ENCODE results near the gene UCK1. TPM values are rescaled to one million over a fixed set of nuclear protein-coding genes. Genes with fewer than 3 reads are reported as not detected.

Gene UCK1
- polyA plus RNA-seq, 2 of the 4 experiments (the other 2 are of a cell fraction): 18.0 to 26.5 TPM

DNA sequence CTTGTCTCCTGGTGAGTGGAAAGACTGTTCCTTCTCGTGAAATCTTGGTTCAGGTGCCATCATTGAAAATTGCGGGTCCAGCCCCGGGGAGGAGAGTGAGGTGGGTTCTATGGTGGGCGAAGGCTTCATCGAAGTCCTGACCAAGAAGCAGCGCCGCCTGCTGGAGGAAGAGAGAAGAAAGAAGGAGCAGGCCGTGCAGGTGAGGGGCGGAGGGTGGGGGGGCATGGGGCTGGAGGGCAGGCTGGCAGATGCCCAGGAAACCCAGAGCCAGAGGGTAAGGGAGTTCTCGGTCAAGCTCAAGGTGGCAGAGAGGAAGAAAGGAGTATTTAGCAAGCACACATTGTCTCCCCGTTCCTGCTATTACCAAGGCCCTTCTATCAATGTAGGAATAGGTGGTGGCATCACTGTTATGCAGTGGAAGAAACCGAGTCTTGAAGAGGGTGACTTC is 52.6 kb downstream of the UCK1 start:
- ChIA-PET POLR2A (no interaction called here), CTCF (interaction anchor here (0.7 to 5.8 kb wide), 27 partner anchors 9 to 468 kb away, joined by 3 to 48 read pairs (median 5); no protein-coding TSS in a partner anchor)
- Histone ChIP-seq H3K9me3 (no peaks in the 10 kb centered on the region), H3K4me3 (no peak overlapping the region), H3K27ac (no peak overlapping the region), H3K4me2 (no peak overlapping the region), H3K4me1 (0 out of 3 replicates have a peak, but pooled peaks cover under 1% of the 10 kb centered on the region)
- no peak for TF ChIP-seq FOSB (CRISPR knock-in tag; IDR thresholded peaks at IDR 0.05)
- no peak for TF ChIP-seq SREBF2 (IDR thresholded peaks at IDR 0.05)
- TF ChIP-seq HOXB5 (CRISPR knock-in tag; IDR thresholded peaks at IDR 0.05): no peak
- TF ChIP-seq RARB (CRISPR knock-in tag; IDR thresholded peaks at IDR 0.05): no peak
- TF ChIP-seq SMC3 (IDR thresholded peaks at IDR 0.05): peak; percentile 58
- no peak for TF ChIP-seq MYC (IDR thresholded peaks at IDR 0.05; ENCODE audit: borderline replicate concordance, low read length)
- TF ChIP-seq, protein P1, sequence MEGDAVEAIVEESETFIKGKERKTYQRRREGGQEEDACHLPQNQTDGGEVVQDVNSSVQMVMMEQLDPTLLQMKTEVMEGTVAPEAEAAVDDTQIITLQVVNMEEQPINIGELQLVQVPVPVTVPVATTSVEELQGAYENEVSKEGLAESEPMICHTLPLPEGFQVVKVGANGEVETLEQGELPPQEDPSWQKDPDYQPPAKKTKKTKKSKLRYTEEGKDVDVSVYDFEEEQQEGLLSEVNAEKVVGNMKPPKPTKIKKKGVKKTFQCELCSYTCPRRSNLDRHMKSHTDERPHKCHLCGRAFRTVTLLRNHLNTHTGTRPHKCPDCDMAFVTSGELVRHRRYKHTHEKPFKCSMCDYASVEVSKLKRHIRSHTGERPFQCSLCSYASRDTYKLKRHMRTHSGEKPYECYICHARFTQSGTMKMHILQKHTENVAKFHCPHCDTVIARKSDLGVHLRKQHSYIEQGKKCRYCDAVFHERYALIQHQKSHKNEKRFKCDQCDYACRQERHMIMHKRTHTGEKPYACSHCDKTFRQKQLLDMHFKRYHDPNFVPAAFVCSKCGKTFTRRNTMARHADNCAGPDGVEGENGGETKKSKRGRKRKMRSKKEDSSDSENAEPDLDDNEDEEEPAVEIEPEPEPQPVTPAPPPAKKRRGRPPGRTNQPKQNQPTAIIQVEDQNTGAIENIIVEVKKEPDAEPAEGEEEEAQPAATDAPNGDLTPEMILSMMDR (IDR thresholded peaks at IDR 0.05): peak; percentile 73
- no peak for TF ChIP-seq HOXA7 (CRISPR knock-in tag; IDR thresholded peaks at IDR 0.05)
- TF ChIP-seq PHF8 (IDR thresholded peaks at IDR 0.05; ENCODE audit: borderline replicate concordance, low read depth): no peak
- no peak for TF ChIP-seq BHLHE40 (IDR thresholded peaks at IDR 0.05; ENCODE audit: low read depth, low read length)
- TF ChIP-seq MAFK (IDR thresholded peaks at IDR 0.05; ENCODE audit: partially characterized antibody): no peak
- peak; percentile 40 to 52 for TF ChIP-seq RAD21 (conservative IDR thresholded peaks at IDR 0.05 in 1 of 2, IDR thresholded peaks at IDR 0.05 in 1 of 2)
- TF ChIP-seq ZFP36 (IDR thresholded peaks at IDR 0.05; ENCODE audit: borderline replicate concordance, partially characterized antibody): no peak
- DNase-seq (ENCODE audit: low read depth in 1 of 2, low spot score in 1 of 2) (peak; percentile 34 to 49), FAIRE-seq (no peak), ATAC-seq (peak in 1 of 2 experiments; percentile 70; a peak in 3 of 6 replicates)
- WGBS (ENCODE audit: missing lambda C conversion rate): 57% methylated on average over 11 of the region's 12 CpGs

DNA sequence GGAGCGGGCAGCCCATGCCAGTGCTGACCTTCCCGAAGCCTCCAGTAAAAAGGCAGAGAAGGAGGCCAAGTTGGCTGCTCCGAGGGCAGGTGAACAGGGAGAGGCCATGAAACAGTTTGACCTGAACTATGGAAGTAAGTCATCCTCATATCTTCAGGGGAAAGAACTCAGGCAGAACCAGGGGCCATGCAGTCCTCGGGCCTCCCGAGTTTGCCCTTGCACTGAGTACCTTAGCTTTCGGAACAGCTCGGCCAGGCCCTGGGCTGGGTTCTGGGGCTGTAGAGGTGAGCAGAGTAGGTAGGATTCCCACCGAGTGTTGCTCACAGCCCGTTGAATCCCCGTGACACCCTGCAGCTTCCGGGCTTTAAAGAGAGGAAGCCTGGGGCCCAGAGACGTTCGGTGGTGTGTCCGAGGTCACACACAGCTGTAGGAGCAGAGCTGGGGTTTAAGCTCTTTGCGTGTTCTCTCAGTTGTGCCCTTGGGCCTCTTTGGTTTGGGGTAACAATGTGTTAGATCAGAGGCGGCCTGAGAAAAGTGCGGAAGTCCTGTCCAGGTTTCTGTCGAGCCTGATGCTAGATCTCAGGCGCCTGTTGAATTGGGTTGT is 53.1 kb downstream of the UCK1 start:
- FAIRE-seq: no peak
- POLR2A ChIA-PET: no interaction called here
- H3K4me2 ChIP-seq: no peak overlapping the region
- H3K9me3 ChIP-seq: no peaks in the 10 kb centered on the region
- H3K4me1 ChIP-seq: peaks cover 6% of the 10 kb centered on the region; the same call in 2 of the 3 replicates
- no peak overlapping the region for H3K4me3 ChIP-seq
- no peak for DNase-seq (ENCODE audit: low read depth in 1 of 2, low spot score in 1 of 2)
- 88% methylated on average over 19 of the region's 19 CpGs for WGBS (ENCODE audit: missing lambda C conversion rate)
- peak in 1 of 2 experiments; percentile 9; a peak in 3 of 6 replicates for ATAC-seq
- H3K27ac ChIP-seq: no peak overlapping the region
- no peak for TF ChIP-seq ZNF302 (CRISPR knock-in tag; IDR thresholded peaks at IDR 0.05)
- no peak for TF ChIP-seq FOSL2 (IDR thresholded peaks at IDR 0.05)
- no peak for TF ChIP-seq FOSL2 (CRISPR knock-in tag; IDR thresholded peaks at IDR 0.05)
- no peak for TF ChIP-seq RAD21 (conservative IDR thresholded peaks at IDR 0.05 in 1 of 2, IDR thresholded peaks at IDR 0.05 in 1 of 2)
- TF ChIP-seq CBX2 (IDR thresholded peaks at IDR 0.05; ENCODE audit: borderline replicate concordance, low read depth): no peak
- no peak for TF ChIP-seq CEBPB (IDR thresholded peaks at IDR 0.05)
- TF ChIP-seq, protein P2, sequence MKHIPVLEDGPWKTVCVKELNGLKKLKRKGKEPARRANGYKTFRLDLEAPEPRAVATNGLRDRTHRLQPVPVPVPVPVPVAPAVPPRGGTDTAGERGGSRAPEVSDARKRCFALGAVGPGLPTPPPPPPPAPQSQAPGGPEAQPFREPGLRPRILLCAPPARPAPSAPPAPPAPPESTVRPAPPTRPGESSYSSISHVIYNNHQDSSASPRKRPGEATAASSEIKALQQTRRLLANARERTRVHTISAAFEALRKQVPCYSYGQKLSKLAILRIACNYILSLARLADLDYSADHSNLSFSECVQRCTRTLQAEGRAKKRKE (CRISPR knock-in tag; IDR thresholded peaks at IDR 0.05; ENCODE audit: low read depth): no peak
- no peak for TF ChIP-seq RARB (CRISPR knock-in tag; IDR thresholded peaks at IDR 0.05)
- TF ChIP-seq, protein P3, sequence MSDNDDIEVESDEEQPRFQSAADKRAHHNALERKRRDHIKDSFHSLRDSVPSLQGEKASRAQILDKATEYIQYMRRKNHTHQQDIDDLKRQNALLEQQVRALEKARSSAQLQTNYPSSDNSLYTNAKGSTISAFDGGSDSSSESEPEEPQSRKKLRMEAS (IDR thresholded peaks at IDR 0.05): no peak
- no peak for TF ChIP-seq CHD4 (IDR thresholded peaks at IDR 0.05; ENCODE audit: borderline replicate concordance)
- no peak for TF ChIP-seq MAFK (IDR thresholded peaks at IDR 0.05; ENCODE audit: partially characterized antibody)
- CTCF ChIA-PET: interaction anchor here (0.6 to 5.8 kb wide), 32 partner anchors 9 to 1523 kb away, joined by 3 to 48 read pairs (median 4); no protein-coding TSS in a partner anchor
